Dedifferentiated amniotic fluid mesenchymal stem cell (primary cell): Measurements from ENCODE around the gene GAGE2A.
"Not testable (repeated sequence)": the region's sequence is repeated elsewhere in the genome, so short reads cannot be mapped to it uniquely, and the experiment has no call there.

Source experiments
- DNase-seq: peaks from one replicate; pipeline ENCODE4 v3.0.0-alpha.2; 2016; ENCODE audit errors: extremely low spot score

Gene GAGE2A

GRCh38 chrX:49589196-49589595, at the start of gene GAGE2A:
TSS of gene GAGE2A (plus strand) at chrX:49589496. CDS start at chrX:49590651, 1,155 bp downstream.
- not testable (repeated sequence) for DNase-seq

DNA sequence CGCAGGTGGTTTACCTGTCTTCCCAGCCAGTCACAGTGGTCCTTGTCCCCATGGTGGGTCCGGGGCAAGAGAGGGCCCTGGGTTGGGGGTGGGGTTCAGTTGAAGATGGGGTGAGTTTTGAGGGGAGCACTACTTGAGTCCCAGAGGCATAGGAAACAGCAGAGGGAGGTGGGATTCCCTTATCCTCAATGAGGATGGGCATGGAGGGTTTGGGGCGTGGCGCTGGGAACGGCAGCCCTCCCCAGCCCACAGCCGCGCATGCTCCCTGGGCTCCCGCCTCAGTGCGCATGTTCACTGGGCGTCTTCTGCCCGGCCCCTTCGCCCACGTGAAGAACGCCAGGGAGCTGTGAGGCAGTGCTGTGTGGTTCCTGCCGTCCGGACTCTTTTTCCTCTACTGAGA, 47.9 kb upstream of the GAGE2A start, which contains the start of gene GAGE12D:
GAGE12D (plus strand) TSS at position 301 of the 400 bp plus-strand sequence. CDS start 1,155 bp downstream, outside the sequence.
- DNase-seq, result not testable (repeated sequence)

DNA sequence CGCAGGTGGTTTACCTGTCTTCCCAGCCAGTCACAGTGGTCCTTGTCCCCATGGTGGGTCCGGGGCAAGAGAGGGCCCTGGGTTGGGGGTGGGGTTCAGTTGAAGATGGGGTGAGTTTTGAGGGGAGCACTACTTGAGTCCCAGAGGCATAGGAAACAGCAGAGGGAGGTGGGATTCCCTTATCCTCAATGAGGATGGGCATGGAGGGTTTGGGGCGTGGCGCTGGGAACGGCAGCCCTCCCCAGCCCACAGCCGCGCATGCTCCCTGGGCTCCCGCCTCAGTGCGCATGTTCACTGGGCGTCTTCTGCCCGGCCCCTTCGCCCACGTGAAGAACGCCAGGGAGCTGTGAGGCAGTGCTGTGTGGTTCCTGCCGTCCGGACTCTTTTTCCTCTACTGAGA, 38.3 kb upstream of the GAGE2A start, which contains the start of gene GAGE12E:
GAGE12E (plus strand) TSS at position 301 of the 400 bp plus-strand sequence. CDS start 1,155 bp downstream, outside the sequence.
- not testable (repeated sequence) for DNase-seq

- not testable (repeated sequence) for DNase-seq
Observed at GRCh38 chrX:49560542-49560941, 28.8 kb upstream of the GAGE2A start, which contains the start of gene GAGE12F. TSS of gene GAGE12F (plus strand) at chrX:49560842. CDS start at chrX:49561997, 1,155 bp downstream.

DNA sequence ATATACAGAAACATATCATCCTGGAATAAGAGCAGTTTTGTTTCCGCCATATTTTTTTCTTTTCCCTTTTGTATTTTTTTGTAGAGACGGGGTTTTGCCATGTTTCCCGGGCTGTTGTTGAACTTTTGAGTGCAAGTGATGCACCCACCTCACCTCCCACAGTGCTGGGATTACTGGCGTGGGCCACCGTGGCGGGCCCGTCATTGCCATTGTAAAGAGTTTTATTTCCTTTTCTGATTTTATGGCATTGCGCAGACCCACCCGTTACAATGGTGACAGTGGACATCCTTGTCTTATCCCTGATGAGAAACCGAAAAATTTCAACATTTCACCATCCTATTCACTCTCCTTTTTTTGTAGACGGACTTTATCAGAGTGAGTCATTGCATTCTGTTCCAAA, 20.6 kb upstream of the GAGE2A start:
- DNase-seq, result not testable (repeated sequence)

- not testable (repeated sequence) for DNase-seq
Observed at GRCh38 chrX:49569152-49569551, 20.1 kb upstream of the GAGE2A start.

DNA sequence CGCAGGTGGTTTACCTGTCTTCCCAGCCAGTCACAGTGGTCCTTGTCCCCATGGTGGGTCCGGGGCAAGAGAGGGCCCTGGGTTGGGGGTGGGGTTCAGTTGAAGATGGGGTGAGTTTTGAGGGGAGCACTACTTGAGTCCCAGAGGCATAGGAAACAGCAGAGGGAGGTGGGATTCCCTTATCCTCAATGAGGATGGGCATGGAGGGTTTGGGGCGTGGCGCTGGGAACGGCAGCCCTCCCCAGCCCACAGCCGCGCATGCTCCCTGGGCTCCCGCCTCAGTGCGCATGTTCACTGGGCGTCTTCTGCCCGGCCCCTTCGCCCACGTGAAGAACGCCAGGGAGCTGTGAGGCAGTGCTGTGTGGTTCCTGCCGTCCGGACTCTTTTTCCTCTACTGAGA, 19.2 kb upstream of the GAGE2A start, which contains the start of gene GAGE12G:
GAGE12G (plus strand) TSS at position 301 of the 400 bp plus-strand sequence. CDS start 1,155 bp downstream, outside the sequence.
- DNase-seq, result not testable (repeated sequence)

GRCh38 chrX:49579649-49580048, 9.6 kb upstream of the GAGE2A start, which contains the start of gene GAGE12H:
TSS of gene GAGE12H (plus strand) at chrX:49579949. CDS start at chrX:49581104, 1,155 bp downstream.
- not testable (repeated sequence) for DNase-seq

DNA sequence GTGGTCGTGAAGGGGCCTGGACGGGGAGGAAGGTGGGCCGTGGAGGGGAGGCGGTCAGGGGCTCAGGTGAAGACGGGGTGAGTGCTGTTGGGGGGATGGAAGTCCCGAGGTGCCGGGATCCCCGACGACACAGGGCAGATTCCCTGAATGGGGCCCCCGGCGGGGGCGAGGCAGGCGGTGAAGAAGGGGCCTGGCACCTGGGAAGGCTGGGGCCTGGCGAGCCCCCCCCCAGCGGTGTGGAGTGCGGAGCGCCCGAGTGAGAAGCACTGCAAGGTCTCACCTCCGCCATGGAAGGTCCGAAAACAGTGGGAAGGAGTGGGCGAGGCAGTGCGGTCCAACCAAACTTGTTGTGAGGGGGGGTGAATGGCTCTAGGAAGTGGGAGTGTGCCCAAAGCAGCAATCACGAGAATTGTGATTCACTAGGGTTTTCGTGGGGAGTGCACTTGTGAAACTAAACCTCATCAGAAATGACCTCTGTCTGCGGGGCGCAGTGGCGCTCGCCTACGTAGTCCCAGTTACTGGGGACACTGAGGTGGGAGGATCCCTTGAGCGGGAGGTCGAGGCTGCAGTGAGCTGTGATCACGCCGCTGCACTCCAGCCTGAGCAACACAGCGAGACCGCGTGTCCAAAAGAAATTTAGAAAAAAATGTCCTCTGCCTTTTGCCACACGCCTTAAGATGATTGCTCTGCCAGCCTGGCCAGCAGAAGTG, 628 bp downstream of the GAGE2A start:
- DNase-seq, result not testable (repeated sequence)

- DNase-seq, result not testable (repeated sequence)
Observed at GRCh38 chrX:49590488-49590887, 1.2 kb downstream of the GAGE2A start.

GRCh38 chrX:49598720-49599119, 9.4 kb downstream of the GAGE2A start, which contains the start of gene GAGE1:
TSS of gene GAGE1 (plus strand) at chrX:49599020. CDS start at chrX:49600175, 1,155 bp downstream.
- DNase-seq, result not testable (repeated sequence)

GRCh38 chrX:49610718-49611310, 21.5 kb downstream of the GAGE2A start:
- no peak for DNase-seq

DNA sequence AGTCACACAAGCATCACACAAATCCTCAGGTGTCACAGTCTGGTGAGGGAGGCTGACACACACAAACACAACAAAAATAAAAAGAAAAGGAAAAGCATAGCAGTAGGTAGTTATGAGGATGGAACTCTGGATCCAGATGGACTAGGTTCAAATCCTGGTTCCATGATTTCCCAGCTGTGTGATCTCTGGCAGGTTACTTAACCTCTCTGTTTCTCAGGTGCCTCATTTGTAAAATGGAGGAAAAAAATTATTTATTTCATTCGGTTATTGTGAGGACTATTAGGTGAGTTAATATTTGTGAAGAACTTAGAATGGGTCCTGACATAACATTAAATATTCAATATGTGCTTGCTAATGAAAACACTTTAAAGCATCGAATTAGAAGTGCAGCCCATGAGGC, 29.3 kb downstream of the GAGE2A start:
- DNase-seq, result no peak

DNA sequence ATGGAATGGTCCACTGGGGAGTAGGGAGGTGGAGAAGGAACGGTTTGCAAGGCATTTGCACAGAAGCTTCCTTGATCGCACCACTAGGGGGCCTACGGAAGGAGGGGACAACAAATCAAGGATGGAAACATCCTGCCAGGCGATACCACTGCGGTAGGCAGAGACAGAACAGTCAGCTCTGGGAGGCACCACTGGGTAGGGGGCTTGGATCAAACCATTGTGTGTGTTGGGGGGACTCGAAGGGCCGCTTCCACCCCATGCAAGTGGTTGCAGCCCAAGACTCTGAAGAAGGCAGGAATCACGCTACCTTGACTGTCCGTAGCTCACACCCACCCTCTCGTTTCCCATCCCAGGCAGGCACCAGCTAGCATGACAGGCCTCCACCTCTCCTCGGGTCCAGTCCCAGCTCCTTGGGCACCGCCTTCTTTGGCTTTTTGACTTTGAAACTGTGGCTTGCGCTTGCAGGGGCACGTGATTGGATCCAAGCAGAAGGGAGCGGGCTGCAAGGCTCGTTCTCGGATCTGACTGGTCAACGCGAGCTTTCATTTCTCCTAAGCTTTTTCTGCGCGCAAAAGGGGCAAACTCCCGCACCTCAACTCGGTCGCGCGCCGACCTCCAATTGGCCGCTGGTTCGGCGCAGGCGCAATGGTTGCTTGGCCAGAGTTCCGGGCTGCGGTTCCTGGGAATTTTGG, 37.9 kb downstream of the GAGE2A start:
- DNase-seq, result no peak

GRCh38 chrX:49644991-49645637, 55.8 kb downstream of the GAGE2A start:
- DNase-seq, result no peak
